H1 (cell line): ENCODE results near the gene PAX3. TPM values are rescaled to one million over a fixed set of nuclear protein-coding genes. Genes with fewer than 3 reads are reported as not detected.

Experiments used
- BRCA1 ChIP-seq: IDR thresholded peaks from 2 replicates; pipeline ENCODE4 v1.6.1; 2012; ENCODE audit warnings: low read depth, low read length, improper control_type of control experiment
- polyA plus RNA-seq, 7 experiments: library from polyadenylated mRNA; depleted of rRNA in 3 of 7; stranded (reverse) in 5 of 7; unstranded in 2 of 7; fragments of >200 nt in 5 of 7; fragments of 200-250 nt in 2 of 7; gene quantifications; 1 replicate in 5 of 7; 2 replicates in 1 of 7; 4 replicates in 1 of 7; pipeline versions ENCODE4 v1.2.1 to v1.2.3, GENCODE V29; 2011 to 2013; ENCODE audit warnings: missing spikeins in 2 of 7, mixed read lengths in 2 of 7
- total RNA-seq: library from RNA; stranded (reverse); fragmentation: NEBNext Ultra II Directional; extraction: Animal tissue kit (Norgen Biotek cat#: 25700); gene quantifications from 2 replicates; pipeline ENCODE4 v1.2.1, GENCODE V29; 2021

The PAX3 gene
- total and polyA plus RNA-seq, 2 of the 8 experiments (the other 6 are each of a cell fraction or from before 2014, with no cell fraction given), result 0.33 TPM; not detected in 1

DNA sequence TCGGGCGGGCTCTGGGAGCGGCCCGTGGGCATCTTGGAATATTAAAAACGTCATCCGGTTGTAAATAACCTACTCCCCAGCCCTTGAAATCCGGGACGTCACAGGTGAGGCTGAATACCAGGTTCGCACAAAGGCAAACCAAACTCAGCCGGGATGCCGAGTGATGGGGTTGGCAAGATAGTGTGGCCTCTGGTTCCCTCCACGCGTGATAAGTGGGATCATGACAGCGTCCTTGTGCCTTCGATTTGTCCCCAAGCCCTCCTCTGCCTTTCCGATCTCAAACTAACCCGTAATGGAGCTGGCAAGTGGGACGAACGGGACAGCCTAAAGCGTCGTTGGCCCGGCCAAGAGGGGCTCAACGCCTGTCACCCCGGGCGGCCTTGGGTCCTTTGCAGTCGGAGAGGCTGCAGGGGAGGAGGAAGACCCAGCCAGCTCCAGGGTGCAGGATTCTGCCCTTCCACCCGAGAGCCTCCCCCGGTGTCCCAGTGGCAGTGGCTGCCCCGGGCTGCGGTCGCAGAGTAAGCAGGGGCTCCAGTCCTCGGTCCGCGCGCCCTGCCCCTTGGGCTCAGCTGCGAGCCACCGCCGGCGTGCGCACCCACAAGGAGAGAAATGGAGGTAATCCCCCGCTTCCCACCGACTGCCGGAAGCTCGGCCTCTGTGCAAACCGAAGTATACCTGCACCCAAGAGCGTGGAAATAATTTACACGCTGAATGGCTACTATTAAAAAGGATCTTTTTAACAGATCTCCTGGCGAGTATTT is 13.4 kb upstream of the PAX3 start (continued):
- no peak for TF ChIP-seq BRCA1
